Measurements from ENCODE around the gene NOL6. TPM values are rescaled to one million over a fixed set of nuclear protein-coding genes. Genes with fewer than 3 reads are reported as not detected.

NOL6 gene
- total RNA-seq, 4 donors from 2014 or later = 18.1 to 36.3 (median 29.1) TPM

- Histone ChIP-seq H3K9me3 (no peaks in the 10 kb centered on the region), H3K4me1 (no peaks in the 10 kb centered on the region), H3K4me3 (no peak overlapping the region), H3K36me3 (peaks cover 2 to 100% of the 10 kb centered on the region in 2 donors), H3K27ac (no peak overlapping the region), H3K27me3 (no peaks in the 10 kb centered on the region)
- in situ Hi-C loops (cut with MboI; ENCODE audit: low sequenced_read_pairs in 4 of 4) (loop anchor here in 2 of 4 donors (10.0 to 25.0 kb wide), 2 partner anchors 91 to 179 kb away; partner anchors contain the start of gene NFX1 (in 1 of the 2)), intact Hi-C loops (cut with DNase I; ENCODE audit: low total_unique reads) (loop anchor here (1.0 to 5.0 kb wide), 3 partner anchors 59 to 179 kb away; no protein-coding TSS in a partner anchor)
- DNase-seq (no peak), ATAC-seq (no peak)
- TF ChIP-seq POLR2A (IDR thresholded peaks at IDR 0.05) = no peak
- TF ChIP-seq CTCF (IDR thresholded peaks at IDR 0.05 in 4 of 5, conservative IDR thresholded peaks at IDR 0.05 in 1 of 5) = no peak
Observed at GRCh38 chr9:33465596-33466564, 7.8 kb downstream of the NOL6 start.

- DNase-seq (no peak), ATAC-seq (no peak)
- Histone ChIP-seq H3K36me3 (peaks cover 2 to 95% of the 10 kb centered on the region in 2 donors), H3K4me3 (no peak overlapping the region), H3K4me1 (no peaks in the 10 kb centered on the region), H3K27ac (no peak overlapping the region), H3K9me3 (no peaks in the 10 kb centered on the region), H3K27me3 (no peaks in the 10 kb centered on the region)
- intact Hi-C loops (cut with DNase I; ENCODE audit: low total_unique reads) (loop anchor here (5.0 kb wide), 2 partner anchors 58 to 178 kb away; no protein-coding TSS in a partner anchor), in situ Hi-C loops (cut with MboI; ENCODE audit: low sequenced_read_pairs in 4 of 4) (loop anchor here in 2 of 4 donors (10.0 to 25.0 kb wide), 2 partner anchors 90 to 178 kb away; partner anchors contain the start of gene NFX1 (in 1 of the 2))
- TF ChIP-seq CTCF (IDR thresholded peaks at IDR 0.05 in 4 of 5, conservative IDR thresholded peaks at IDR 0.05 in 1 of 5) (no peak), POLR2A (IDR thresholded peaks at IDR 0.05) (no peak)
Observed at GRCh38 chr9:33465096-33465495, 8.6 kb downstream of the NOL6 start.

GRCh38 chr9:33464045-33464636 is 9.6 kb downstream of the NOL6 start:
- intact Hi-C loops (cut with DNase I; ENCODE audit: low total_unique reads) = no loop called here
- DNase-seq = no peak
- ATAC-seq = no peak
- TF ChIP-seq POLR2A (IDR thresholded peaks at IDR 0.05) (no peak), CTCF (IDR thresholded peaks at IDR 0.05 in 4 of 5, conservative IDR thresholded peaks at IDR 0.05 in 1 of 5) (no peak)
- Histone ChIP-seq H3K27me3 (no peaks in the 10 kb centered on the region), H3K27ac (no peak overlapping the region), H3K36me3 (peaks cover 2 to 86% of the 10 kb centered on the region in 2 donors), H3K4me1 (no peaks in the 10 kb centered on the region), H3K4me3 (no peak overlapping the region), H3K9me3 (no peaks in the 10 kb centered on the region)
- in situ Hi-C loops (cut with MboI; ENCODE audit: low sequenced_read_pairs in 4 of 4) = loop anchor here in 2 of 4 donors (10.0 to 25.0 kb wide), 2 partner anchors 89 to 177 kb away; partner anchors contain the start of gene NFX1 (in 1 of the 2)

GRCh38 chr9:33463151-33463550 is 10.6 kb downstream of the NOL6 start:
- intact Hi-C loops (cut with DNase I; ENCODE audit: low total_unique reads) = no loop called here
- TF ChIP-seq CTCF (IDR thresholded peaks at IDR 0.05 in 4 of 5, conservative IDR thresholded peaks at IDR 0.05 in 1 of 5) = no peak
- TF ChIP-seq POLR2A (IDR thresholded peaks at IDR 0.05) = no peak

More at GRCh38 chr9:33463151-33463550, 10.6 kb downstream of the NOL6 start:
- Histone ChIP-seq H3K4me1 (no peaks in the 10 kb centered on the region), H3K9me3 (no peaks in the 10 kb centered on the region), H3K36me3 (peaks cover 2 to 76% of the 10 kb centered on the region in 2 donors), H3K4me3 (no peak overlapping the region), H3K27me3 (no peaks in the 10 kb centered on the region), H3K27ac (no peak overlapping the region)
- in situ Hi-C loops (cut with MboI; ENCODE audit: low sequenced_read_pairs in 4 of 4) = loop anchor here in 2 of 4 donors (10.0 to 25.0 kb wide), 2 partner anchors 88 to 176 kb away; partner anchors contain the start of gene NFX1 (in 1 of the 2)
- no peak for ATAC-seq
- DNase-seq = no peak
